ENCODE measurements around the gene CLBA1.
"Not testable (repeated sequence)": the region's sequence is repeated elsewhere in the genome, so short reads cannot be mapped to it uniquely, and the experiment has no call there.

The CLBA1 gene

GRCh38 chr14:104985675-104986486, at the start of gene CLBA1:
Gene CLBA1 (plus strand): TSS chr14:104985788. CDS start chr14:104986432, 644 bp downstream.
- FAIRE-seq = no peak

GRCh38 chr14:104935955-104936354, 49.6 kb upstream of the CLBA1 start:
- no peak for FAIRE-seq

- FAIRE-seq = no peak
Measured at GRCh38 chr14:104936361-104937155, 49.0 kb upstream of the CLBA1 start.

GRCh38 chr14:104937161-104937560, 48.4 kb upstream of the CLBA1 start:
- FAIRE-seq = no peak

- FAIRE-seq = no peak
Measured at GRCh38 chr14:104937694-104938365, 47.8 kb upstream of the CLBA1 start.

- no peak for FAIRE-seq
Measured at GRCh38 chr14:104938436-104938835, 47.2 kb upstream of the CLBA1 start.

GRCh38 chr14:104938960-104939359, 46.6 kb upstream of the CLBA1 start:
- FAIRE-seq = no peak

- no peak for FAIRE-seq
Measured at GRCh38 chr14:104939666-104940410, 45.8 kb upstream of the CLBA1 start.

GRCh38 chr14:104940526-104941150, 45.0 kb upstream of the CLBA1 start:
- FAIRE-seq = no peak

GRCh38 chr14:104941508-104942365, 43.9 kb upstream of the CLBA1 start:
- no peak for FAIRE-seq

GRCh38 chr14:104942586-104942985, 43.0 kb upstream of the CLBA1 start:
- no peak for FAIRE-seq

GRCh38 chr14:104943216-104944015, 42.2 kb upstream of the CLBA1 start:
- FAIRE-seq = not testable (repeated sequence)

- not testable (repeated sequence) for FAIRE-seq
Measured at GRCh38 chr14:104944016-104944308, 41.6 kb upstream of the CLBA1 start.

- FAIRE-seq = not testable (repeated sequence)
Measured at GRCh38 chr14:104944436-104945205, 41.0 kb upstream of the CLBA1 start.

GRCh38 chr14:104945266-104945665, 40.3 kb upstream of the CLBA1 start:
- FAIRE-seq = not testable (repeated sequence)

GRCh38 chr14:104945986-104946965, 39.3 kb upstream of the CLBA1 start:
- not testable (repeated sequence) for FAIRE-seq

GRCh38 chr14:104947201-104947600, 38.4 kb upstream of the CLBA1 start:
- FAIRE-seq = not testable (repeated sequence)

Data from colon (tissue), 2 donors.